Left hindlimb (tissue), 1 donor: ENCODE measurements around the gene ADO.
A peak's percentile ranks its signal among the peaks of the same experiment; 100 is the strongest.

ENCODE experiments used
- DNase-seq: peaks from one replicate; pipeline ENCODE4 v3.0.0-alpha.2; 2018

The ADO gene

GRCh38 chr10:62794306-62794705 is 10.2 kb upstream of the ADO start:
- DNase-seq: no peak

GRCh38 chr10:62795100-62795499 is 9.4 kb upstream of the ADO start:
- DNase-seq: no peak

- DNase-seq: no peak
Observed at GRCh38 chr10:62795762-62796161, 8.8 kb upstream of the ADO start.

GRCh38 chr10:62796896-62797295 is 7.6 kb upstream of the ADO start:
- no peak for DNase-seq

GRCh38 chr10:62801871-62802270 is 2.6 kb upstream of the ADO start:
- no peak for DNase-seq

GRCh38 chr10:62803724-62804355 is 680 bp upstream of the ADO start:
- DNase-seq: no peak

GRCh38 chr10:62805231-62806099 is 945 bp downstream of the ADO start:
- DNase-seq: no peak

GRCh38 chr10:62806251-62806650 is 1.7 kb downstream of the ADO start:
- no peak for DNase-seq

GRCh38 chr10:62810156-62810902 is 5.8 kb downstream of the ADO start:
- no peak for DNase-seq

- DNase-seq: no peak
Observed at GRCh38 chr10:62811159-62811875, 6.8 kb downstream of the ADO start.

- no peak for DNase-seq
Observed at GRCh38 chr10:62812672-62813439, 8.3 kb downstream of the ADO start.

GRCh38 chr10:62813453-62813852 is 8.9 kb downstream of the ADO start:
- no peak for DNase-seq

- DNase-seq: no peak
Observed at GRCh38 chr10:62813981-62814380, 9.5 kb downstream of the ADO start.

- DNase-seq: no peak
Observed at GRCh38 chr10:62814756-62815380, 10.3 kb downstream of the ADO start.

- peak; percentile 47 for DNase-seq
Observed at GRCh38 chr10:62815381-62816075, 11.0 kb downstream of the ADO start.

- no peak for DNase-seq
Observed at GRCh38 chr10:62816076-62816330, 11.5 kb downstream of the ADO start.

GRCh38 chr10:62816331-62817120 is 12.0 kb downstream of the ADO start, which contains the start of gene EGR2:
TSS of gene EGR2 (minus strand) at chr10:62816366. CDS start at chr10:62816029, 337 bp downstream.
- DNase-seq: peak; percentile 95

- peak; percentile 77 for DNase-seq
Observed at GRCh38 chr10:62817121-62817765, 12.7 kb downstream of the ADO start.

- DNase-seq: peak; percentile 78
Observed at GRCh38 chr10:62817766-62818425, 13.4 kb downstream of the ADO start.
